ENCODE results near the gene CPA3. TPM values are rescaled to one million over a fixed set of nuclear protein-coding genes. Genes with fewer than 3 reads are reported as not detected.

CPA3 gene
- total RNA-seq, 2 donors from 2014 or later: 2.6 to 8.1 TPM

- 90% methylated on average over 3 of the region's 3 CpGs for WGBS
- intact Hi-C loops (cut with DNase I): no loop called here
- TF ChIP-seq POLR2AphosphoS5 (IDR thresholded peaks at IDR 0.05): no peak
- TF ChIP-seq CTCF (IDR thresholded peaks at IDR 0.05): no peak
- no peak for TF ChIP-seq POLR2A (IDR thresholded peaks at IDR 0.05)
Measured at GRCh38 chr3:148940983-148941382, 75.9 kb downstream of the CPA3 start.

GRCh38 chr3:148943506-148944205 is 78.6 kb downstream of the CPA3 start:
- intact Hi-C loops (cut with DNase I): no loop called here
- Histone ChIP-seq H3K9me3 (no peaks in the 10 kb centered on the region), H3K27ac (no peak overlapping the region), H3K36me3 (no peaks in the 10 kb centered on the region), H3K4me3 (no peak overlapping the region), H3K4me1 (replicated peaks) (no peaks in the 10 kb centered on the region), H3K27me3 (replicated peaks; ENCODE audit: insufficient read depth) (no peaks in the 10 kb centered on the region)
- peak; percentile 26 for DNase-seq (ENCODE audit: low spot score)
- WGBS: 0% methylated on average over 2 of the region's 2 CpGs
- peak; percentile 51 for TF ChIP-seq POLR2AphosphoS5 (IDR thresholded peaks at IDR 0.05)
- no peak for TF ChIP-seq POLR2A (IDR thresholded peaks at IDR 0.05)
- TF ChIP-seq CTCF (IDR thresholded peaks at IDR 0.05): peak in 3 of 4 experiments; percentile 52 to 68 (median 66)

More at GRCh38 chr3:148940983-148941382, 75.9 kb downstream of the CPA3 start:
- Histone ChIP-seq H3K9me3 (no peaks in the 10 kb centered on the region), H3K36me3 (no peaks in the 10 kb centered on the region), H3K4me3 (no peak overlapping the region), H3K27ac (no peak overlapping the region), H3K4me1 (replicated peaks) (no peaks in the 10 kb centered on the region), H3K27me3 (replicated peaks; ENCODE audit: insufficient read depth) (no peaks in the 10 kb centered on the region)
- no peak for DNase-seq (ENCODE audit: low spot score)

- TF ChIP-seq POLR2A (IDR thresholded peaks at IDR 0.05): no peak
- no peak for TF ChIP-seq CTCF (IDR thresholded peaks at IDR 0.05)
- DNase-seq (ENCODE audit: low spot score): no peak
- Histone ChIP-seq H3K27ac (no peak overlapping the region), H3K4me3 (no peak overlapping the region), H3K36me3 (no peaks in the 10 kb centered on the region), H3K27me3 (replicated peaks; ENCODE audit: insufficient read depth) (no peaks in the 10 kb centered on the region), H3K9me3 (no peaks in the 10 kb centered on the region), H3K4me1 (replicated peaks) (no peaks in the 10 kb centered on the region)
- intact Hi-C loops (cut with DNase I): loop anchor here (5.0 kb wide), 1 partner anchor 83 kb away; no protein-coding TSS in a partner anchor
- WGBS: 89% methylated on average over 2 of the region's 2 CpGs
Measured at GRCh38 chr3:148945116-148945515, 80.0 kb downstream of the CPA3 start.

Other genes starting within 250 kb of the CPA3 start
- gene AGTR1, start 167.4 kb upstream of the CPA3 start, total RNA-seq: 10 to 100 TPM in 1 of 2 donors, 1 to 10 TPM in 1; 3.3 to 13.0 TPM
- 1 to 10 TPM; 2.0 to 9.9 TPM for gene CPB1, start 37.5 kb upstream of the CPA3 start, total RNA-seq
- 10 to 100 TPM; 37.4 to 69.5 TPM for gene GYG1, start 126.2 kb downstream of the CPA3 start, total RNA-seq
- 100 to 1,000 TPM in 1 of 2 donors, 10 to 100 TPM in 1; 29.9 to 171 TPM for gene HLTF, start 221.2 kb downstream of the CPA3 start, total RNA-seq